Activated B cell treated with CpG ODN at 0.5 μM for 24 hours (primary cell): ENCODE measurements around the gene ATP8A1. TPM values are rescaled to one million over a fixed set of nuclear protein-coding genes. Genes with fewer than 3 reads are reported as not detected.

Source experiments
- ATAC-seq: fragments of 200-7000 bp; cut with Tn5 transposase; one replicate; pipeline ENCODE4 v1.10.0; 2021; ENCODE audit warnings: low read depth, mild to moderate bottlenecking, moderate library complexity
- CTCF ChIA-PET: fragments of 350-600 bp; sonication (Branson Sonifier 250); formaldehyde crosslinking; loops from one replicate; lab custom pipeline; 2021; ENCODE audit warnings: antibody characterized with exemption; lab: Charles Lee
- POLR2A ChIA-PET: fragments of 350-600 bp; sonication (Branson Sonifier 250); formaldehyde crosslinking; loops from one replicate; lab custom pipeline; 2021; ENCODE audit warnings: antibody characterized with exemption; lab: Charles Lee
- DNase-seq: peaks from one replicate; pipeline ENCODE4 v3.0.0; 2022
- H3K27ac Mint-ChIP-seq: one replicate; pipeline ENCODE4 v1.8.0; 2020; ENCODE audit warnings: mixed read lengths
- H3K27me3 Mint-ChIP-seq: one replicate; pipeline ENCODE4 v1.8.0; 2021; ENCODE audit warnings: mixed read lengths
- H3K36me3 Mint-ChIP-seq: one replicate; pipeline ENCODE4 v1.8.0; 2021; ENCODE audit warnings: low read depth, mixed read lengths
- H3K4me1 Mint-ChIP-seq: one replicate; pipeline ENCODE4 v1.8.0; 2021; ENCODE audit warnings: mixed read lengths
- H3K4me3 Mint-ChIP-seq: one replicate; pipeline ENCODE4 v1.8.0; 2020; ENCODE audit warnings: mild to moderate bottlenecking, mixed read lengths
- H3K9me3 Mint-ChIP-seq: one replicate; pipeline ENCODE4 v1.8.0; 2020; ENCODE audit warnings: mixed read lengths
- intact Hi-C: fragments of 100-400 bp; cut with micrococcal nuclease; formaldehyde crosslinking; loops from one replicate; pipeline ENCODE4 v1.15.1; 2024
- total RNA-seq: library from RNA; stranded (reverse); gene quantifications from 2 replicates; pipeline ENCODE4 v1.2.3, GENCODE V29; 2022
- TF ChIP-seq, protein P1 (sequence below): fragments of 200-600 bp; IDR thresholded peaks from one replicate; pipeline ENCODE4 v1.8.0; 2022; ENCODE audit warnings: antibody characterized with exemption, mild to moderate bottlenecking

Gene ATP8A1
- total RNA-seq, 1 donor from 2014 or later, result 35.6 TPM

GRCh38 chr4:42515156-42515884 is 141.6 kb downstream of the ATP8A1 start:
- no peak for DNase-seq
- peaks cover 6% of the 10 kb centered on the region for H3K4me1 Mint-ChIP-seq
- ChIA-PET POLR2A (no interaction called here), CTCF (interaction anchor here (0.8 kb wide), 1 partner anchor 144 kb away, joined by 3 read pairs; no protein-coding TSS in a partner anchor)
- H3K36me3 Mint-ChIP-seq, result peaks cover 29% of the 10 kb centered on the region
- TF ChIP-seq, protein P1, sequence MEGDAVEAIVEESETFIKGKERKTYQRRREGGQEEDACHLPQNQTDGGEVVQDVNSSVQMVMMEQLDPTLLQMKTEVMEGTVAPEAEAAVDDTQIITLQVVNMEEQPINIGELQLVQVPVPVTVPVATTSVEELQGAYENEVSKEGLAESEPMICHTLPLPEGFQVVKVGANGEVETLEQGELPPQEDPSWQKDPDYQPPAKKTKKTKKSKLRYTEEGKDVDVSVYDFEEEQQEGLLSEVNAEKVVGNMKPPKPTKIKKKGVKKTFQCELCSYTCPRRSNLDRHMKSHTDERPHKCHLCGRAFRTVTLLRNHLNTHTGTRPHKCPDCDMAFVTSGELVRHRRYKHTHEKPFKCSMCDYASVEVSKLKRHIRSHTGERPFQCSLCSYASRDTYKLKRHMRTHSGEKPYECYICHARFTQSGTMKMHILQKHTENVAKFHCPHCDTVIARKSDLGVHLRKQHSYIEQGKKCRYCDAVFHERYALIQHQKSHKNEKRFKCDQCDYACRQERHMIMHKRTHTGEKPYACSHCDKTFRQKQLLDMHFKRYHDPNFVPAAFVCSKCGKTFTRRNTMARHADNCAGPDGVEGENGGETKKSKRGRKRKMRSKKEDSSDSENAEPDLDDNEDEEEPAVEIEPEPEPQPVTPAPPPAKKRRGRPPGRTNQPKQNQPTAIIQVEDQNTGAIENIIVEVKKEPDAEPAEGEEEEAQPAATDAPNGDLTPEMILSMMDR, result no peak
- no peaks in the 10 kb centered on the region for H3K9me3 Mint-ChIP-seq
- no peak for ATAC-seq
- no peaks in the 10 kb centered on the region for H3K27me3 Mint-ChIP-seq
- intact Hi-C loops, result loop anchor here (10.0 kb wide), 1 partner anchor 361 kb away; the partner anchor contains the start of gene BEND4
- no peak overlapping the region for H3K4me3 Mint-ChIP-seq
- H3K27ac Mint-ChIP-seq, result no peak overlapping the region

DNA sequence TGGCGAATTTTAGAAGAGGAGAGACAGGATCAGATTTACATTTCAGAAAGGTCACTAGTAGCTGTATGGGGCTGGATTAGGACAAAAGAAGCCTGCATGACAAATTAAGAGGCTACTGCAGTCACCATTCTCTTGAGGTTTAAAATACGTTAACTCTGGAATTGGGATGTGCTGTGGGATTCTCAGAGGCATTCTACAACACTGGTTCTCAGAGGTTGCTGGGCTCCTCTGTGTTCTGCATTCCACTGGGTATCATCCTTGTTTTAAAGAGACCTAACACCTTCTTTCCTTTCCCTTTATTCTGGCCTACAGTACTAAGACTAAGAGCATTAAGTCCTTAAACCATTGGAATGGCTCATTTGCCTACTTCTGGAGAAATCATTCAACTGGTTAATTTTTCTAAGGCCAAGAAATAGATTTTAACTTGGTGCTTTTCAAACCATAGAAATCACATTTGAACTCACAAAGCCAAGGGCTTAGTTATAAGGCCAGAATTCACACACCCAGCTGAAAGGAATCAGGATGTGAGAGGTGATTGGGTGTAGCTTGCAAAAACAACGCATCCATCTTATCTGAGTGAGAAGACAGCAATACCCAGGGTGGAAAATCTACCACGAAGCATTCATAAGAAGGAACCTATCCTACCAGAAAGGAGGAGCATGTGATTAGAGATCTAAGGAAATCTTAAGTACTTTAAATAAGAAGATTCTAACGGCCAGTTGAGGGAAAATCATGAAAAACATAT is 143.0 kb downstream of the ATP8A1 start:
- ATAC-seq (no peak), DNase-seq (no peak)
- ChIA-PET POLR2A (no interaction called here), CTCF (no interaction called here)
- Mint-ChIP-seq H3K27me3 (no peaks in the 10 kb centered on the region), H3K27ac (no peak overlapping the region), H3K9me3 (no peaks in the 10 kb centered on the region), H3K36me3 (peaks cover 31% of the 10 kb centered on the region), H3K4me3 (no peak overlapping the region), H3K4me1 (peaks cover 6% of the 10 kb centered on the region)
- TF ChIP-seq, protein P1, result no peak
- intact Hi-C loops, result loop anchor here (10.0 kb wide), 1 partner anchor 359 kb away; the partner anchor contains the start of gene BEND4

- peaks cover 6% of the 10 kb centered on the region for H3K4me1 Mint-ChIP-seq
- TF ChIP-seq, protein P1, result no peak
- H3K27me3 Mint-ChIP-seq, result no peaks in the 10 kb centered on the region
- intact Hi-C loops, result loop anchor here (10.0 kb wide), 1 partner anchor 357 kb away; the partner anchor contains the start of gene BEND4
- POLR2A ChIA-PET, result no interaction called here
- peaks cover 37% of the 10 kb centered on the region for H3K36me3 Mint-ChIP-seq
- no peak overlapping the region for H3K4me3 Mint-ChIP-seq
- H3K9me3 Mint-ChIP-seq, result no peaks in the 10 kb centered on the region
- ATAC-seq (no peak), DNase-seq (no peak)
- CTCF ChIA-PET, result interaction anchor here (1.1 kb wide), 1 partner anchor 12 kb away, joined by 3 read pairs; no protein-coding TSS in a partner anchor
- no peak overlapping the region for H3K27ac Mint-ChIP-seq
Observed at GRCh38 chr4:42512226-42512625, 144.7 kb downstream of the ATP8A1 start.

DNA sequence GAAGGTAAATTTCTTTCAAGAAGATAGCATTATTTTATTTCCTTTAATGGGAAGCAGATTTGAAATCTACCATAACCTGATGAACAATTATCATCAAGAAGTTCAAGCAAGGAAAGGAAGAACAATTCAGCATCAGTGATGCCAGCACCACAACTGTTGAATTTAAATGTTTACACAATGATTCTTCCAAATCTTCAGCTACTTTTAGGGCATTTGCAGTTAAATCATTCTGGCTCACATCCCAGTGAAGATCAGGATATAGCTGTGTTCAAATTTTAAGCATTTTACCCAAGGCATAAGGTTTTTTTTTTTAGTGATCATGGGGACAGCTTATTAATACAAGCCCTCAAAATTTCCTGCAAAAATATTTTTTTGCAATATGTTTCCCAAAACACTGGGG is 146.7 kb downstream of the ATP8A1 start:
- TF ChIP-seq, protein P1, result no peak
- H3K36me3 Mint-ChIP-seq, result peaks cover 54% of the 10 kb centered on the region
- no peak overlapping the region for H3K27ac Mint-ChIP-seq
- POLR2A ChIA-PET, result no interaction called here
- intact Hi-C loops, result loop anchor here (10.0 kb wide), 1 partner anchor 355 kb away; the partner anchor contains the start of gene BEND4
- no peak overlapping the region for H3K4me3 Mint-ChIP-seq
- ATAC-seq, result no peak
- no peaks in the 10 kb centered on the region for H3K27me3 Mint-ChIP-seq
- H3K4me1 Mint-ChIP-seq, result peaks cover 1% of the 10 kb centered on the region
- no peaks in the 10 kb centered on the region for H3K9me3 Mint-ChIP-seq
- CTCF ChIA-PET, result no interaction called here
- no peak for DNase-seq
